K562 (cell line): Measurements from ENCODE around the gene MAGEB2. TPM values are rescaled to one million over a fixed set of nuclear protein-coding genes. Genes with fewer than 3 reads are reported as not detected.
A peak's percentile ranks its signal among the peaks of the same experiment; 100 is the strongest.

Source experiments
- ATF4 ChIP-seq: fragments of 450-650 bp; formaldehyde crosslinking; IDR thresholded peaks from 2 replicates; pipeline ENCODE4 v1.4.0; 2022; ENCODE audit warnings: mild to moderate bottlenecking, moderate library complexity
- DMBX1 ChIP-seq: fragments of 250-450 bp; sonication (Bioruptor Pico); IDR thresholded peaks from 2 replicates; pipeline ENCODE4 v1.8.0; 2022; ENCODE audit warnings: inconsistent platforms, mild to moderate bottlenecking, moderate library complexity, borderline replicate concordance
- ELF1 ChIP-seq: fragments of 200-800 bp; sonication (Bioruptor generic); IDR thresholded peaks from 2 replicates; pipeline ENCODE4 v1.6.1; 2016; ENCODE audit warnings: missing genetic modification characterization, missing compliant biosample characterization
- ETV5 ChIP-seq: sonication (generic); formaldehyde crosslinking; IDR thresholded peaks from 2 replicates; pipeline ENCODE4 v1.4.0; 2020; ENCODE audit warnings: low read depth, mild to moderate bottlenecking, missing genetic modification reagents
- KDM2B ChIP-seq: fragments of 250-450 bp; sonication (Bioruptor Pico); IDR thresholded peaks from 2 replicates; pipeline ENCODE4 v1.8.0; 2021; ENCODE audit warnings: mild to moderate bottlenecking, moderate library complexity
- NFRKB ChIP-seq: fragments of 450-650 bp; IDR thresholded peaks from 2 replicates; pipeline ENCODE4 v1.6.1; 2016; ENCODE audit warnings: low read depth
- RNF2 ChIP-seq: sonication (generic); IDR thresholded peaks from 2 replicates; pipeline ENCODE4 v1.6.1; 2016
- SIN3A ChIP-seq, 2 experiments: fragments of 150-350 bp in 1 of 2; IDR thresholded peaks; 2 replicates each; pipeline ENCODE4 v1.6.1; 2011 to 2016; ENCODE audit warnings: borderline replicate concordance in 2 of 2, low read depth in 2 of 2, low read length in 2 of 2, mild to moderate bottlenecking in 2 of 2, moderate library complexity in 2 of 2; ENCODE audit not compliant: control insufficient read depth in 1 of 2
- TAF7 ChIP-seq: fragments of 450-650 bp; IDR thresholded peaks from 2 replicates; pipeline ENCODE4 v1.6.1; 2016; ENCODE audit warnings: missing genetic modification characterization, missing compliant biosample characterization
- TARDBP ChIP-seq: fragments of 450-650 bp; IDR thresholded peaks from 2 replicates; pipeline ENCODE4 v1.6.1; 2016
- THRB ChIP-seq: fragments of 450-650 bp; formaldehyde crosslinking; conservative IDR thresholded peaks from 2 replicates; pipeline ENCODE4 v1.4.0; 2022; ENCODE audit warnings: mild to moderate bottlenecking, missing genetic modification characterization
- ZBTB8A ChIP-seq: fragments of 450-650 bp; IDR thresholded peaks from 2 replicates; pipeline ENCODE4 v1.6.1; 2018; ENCODE audit warnings: mild to moderate bottlenecking, moderate library complexity; ENCODE audit not compliant: partially characterized antibody
- ZBTB9 ChIP-seq: fragments of 450-650 bp; formaldehyde crosslinking; IDR thresholded peaks from 2 replicates; pipeline ENCODE4 v1.4.0; 2020; ENCODE audit warnings: mild to moderate bottlenecking, moderate library complexity
- ZFP1 ChIP-seq: fragments of 450-650 bp; formaldehyde crosslinking; IDR thresholded peaks from 2 replicates; pipeline ENCODE4 v1.4.0; 2020; ENCODE audit warnings: mild to moderate bottlenecking, mixed read lengths
- ZFP91 ChIP-seq: sonication (generic); formaldehyde crosslinking; IDR thresholded peaks from 2 replicates; pipeline ENCODE4 v1.8.0; 2022; ENCODE audit warnings: mild to moderate bottlenecking, missing genetic modification reagents
- ZHX1 ChIP-seq: fragments of 150-350 bp; conservative IDR thresholded peaks from 2 replicates; pipeline ENCODE4 v1.6.1; 2014; ENCODE audit warnings: low read length
- ZNF175 ChIP-seq: fragments of 200-800 bp; sonication (Bioruptor generic); IDR thresholded peaks from 2 replicates; pipeline ENCODE4 v1.6.1; 2016; ENCODE audit warnings: low read depth, mild to moderate bottlenecking, missing genetic modification characterization, missing compliant biosample characterization
- ZNF551 ChIP-seq: fragments of 250-450 bp; sonication (Bioruptor Pico); IDR thresholded peaks from 2 replicates; pipeline ENCODE4 v1.5.0; 2021; ENCODE audit warnings: mild to moderate bottlenecking, moderate library complexity
- polyA plus RNA-seq, 8 experiments: library from polyadenylated mRNA; depleted of rRNA in 4 of 8; stranded (reverse) in 5 of 8; unstranded in 3 of 8; fragments of >200 nt; fragmentation: Nextera tagmentation in 2 of 8; fragmentation: Illumina TruSeq in 1 of 8; extraction: Ambion mirVana in 2 of 8; extraction: Trizol in 1 of 8; gene quantifications; 2 replicates each; pipeline versions ENCODE4 v1.2.1 to v1.2.3, GENCODE V29; 2011 to 2014; ENCODE audit warnings: inconsistent platforms in 1 of 8, missing spikeins in 1 of 8
- total RNA-seq, 7 experiments: library from RNA; depleted of rRNA in 6 of 7; stranded (reverse); fragments of >200 nt in 6 of 7; fragmentation: Illumina TruSeq in 2 of 7; extraction: Trizol in 2 of 7; gene quantifications; 2 replicates each; pipeline versions ENCODE4 v1.2.1 to v1.2.3, GENCODE V29; 2011 to 2021; ENCODE audit warnings: low replicate concordance in 1 of 7

The MAGEB2 gene
- total and polyA plus RNA-seq, 9 of the 15 experiments (the other 6 are each of a cell fraction or from before 2014, with no cell fraction given) = 21.6 to 277 (median 88.8) TPM

GRCh38 chrX:30246769-30247489 lies 31.6 kb downstream of the MAGEB2 start, which contains the start of gene MAGEB1 (continued):
- TF ChIP-seq ZNF551 (CRISPR knock-in tag) (no peak), ZBTB9 (CRISPR knock-in tag) (peak; percentile 38; the same call in 1 of the 2 replicates), THRB (CRISPR knock-in tag) (no peak), DMBX1 (CRISPR knock-in tag) (peak; percentile 24; the same call in 1 of the 2 replicates), TARDBP (peak; percentile 73; the same call in 1 of the 2 replicates), TAF7 (no peak), RNF2 (peak; percentile 29; the same call in 1 of the 2 replicates), ZNF175 (CRISPR knock-in tag) (no peak), NFRKB (peak; percentile 50; the same call in 1 of the 2 replicates), SIN3A (IDR thresholded peaks at IDR 0.05; ENCODE audit: borderline replicate concordance in 2 of 2, control insufficient read depth in 1 of 2, low read depth in 2 of 2, low read length in 2 of 2) (no peak), ZFP91 (CRISPR knock-in tag) (no peak), ATF4 (CRISPR knock-in tag) (no peak), KDM2B (CRISPR knock-in tag) (no peak), ZHX1 (no peak), ETV5 (peak; percentile 72; the same call in 1 of the 2 replicates), ZBTB8A (no peak), ZFP1 (CRISPR knock-in tag) (no peak), ELF1 (peak; percentile 74)
